SK-N-MC (cell line): ENCODE measurements around the gene TTC34.

Source experiments
- EZH2 ChIP-seq: fragments of 200-600 bp; sonication (generic); IDR thresholded peaks from one replicate; pipeline ENCODE4 v1.6.1; 2017; ENCODE audit warnings: antibody characterized with exemption
- FOXP2 ChIP-seq: optimal IDR thresholded peaks from 2 replicates; pipeline ENCODE3; 2011; ENCODE audit warnings: mild to moderate bottlenecking, moderate library complexity; ENCODE audit not compliant: insufficient read depth; ENCODE audit errors: extremely low read length, control extremely low read depth
- POLR2AphosphoS5 ChIP-seq: IDR thresholded peaks from 2 replicates; pipeline ENCODE4 v1.6.1; 2012; ENCODE audit warnings: mild to moderate bottlenecking, low read depth, low read length, borderline replicate concordance

DNA sequence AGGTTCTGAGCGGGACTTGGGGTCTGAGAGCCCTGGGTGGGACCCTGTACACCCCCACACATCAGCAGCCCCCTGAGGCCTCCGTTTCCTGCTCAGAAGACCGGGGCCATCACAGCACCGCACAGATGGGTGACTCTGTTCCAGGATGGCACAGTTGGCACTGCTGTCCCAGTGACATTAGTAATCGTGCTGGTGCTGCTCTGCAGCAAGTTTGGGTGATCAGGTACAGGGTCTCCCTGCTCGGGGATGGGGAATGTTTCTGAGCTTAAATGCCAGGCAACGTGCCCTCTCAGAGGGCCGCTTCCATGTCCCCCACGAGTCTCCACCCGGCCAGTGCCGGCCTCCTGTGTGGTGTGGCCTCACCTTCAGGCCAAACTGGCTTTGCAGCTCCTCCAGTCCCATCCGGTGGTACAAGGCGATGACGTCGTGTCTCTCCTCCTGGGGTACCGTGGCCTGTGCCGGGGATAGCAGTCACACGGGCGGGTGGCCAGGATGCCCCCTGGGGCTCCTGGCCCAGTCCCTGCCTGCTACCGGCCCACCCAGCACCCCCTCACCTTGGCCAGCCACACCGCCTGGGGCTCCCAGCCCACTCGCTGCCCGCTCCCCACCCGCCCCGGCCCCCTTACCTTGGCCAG is 197.9 kb downstream of the TTC34 start:
- no peak for TF ChIP-seq POLR2AphosphoS5
- TF ChIP-seq EZH2 = no peak
- no peak for TF ChIP-seq FOXP2
